Stimulated activated CD8-positive, alpha-beta memory T cell treated with anti-CD3 and anti-CD28 coated beads, Interleukin-15, amount 100 ng/mL, for 48 hours (primary cell): ENCODE data around the gene TTC7B.

Experiments
- DNase-seq, 2 donors: peaks; one replicate each; pipeline ENCODE4 v3.0.0-alpha.2; 2020; ENCODE audit warnings: low read depth in 2 of 2

Gene TTC7B

DNA sequence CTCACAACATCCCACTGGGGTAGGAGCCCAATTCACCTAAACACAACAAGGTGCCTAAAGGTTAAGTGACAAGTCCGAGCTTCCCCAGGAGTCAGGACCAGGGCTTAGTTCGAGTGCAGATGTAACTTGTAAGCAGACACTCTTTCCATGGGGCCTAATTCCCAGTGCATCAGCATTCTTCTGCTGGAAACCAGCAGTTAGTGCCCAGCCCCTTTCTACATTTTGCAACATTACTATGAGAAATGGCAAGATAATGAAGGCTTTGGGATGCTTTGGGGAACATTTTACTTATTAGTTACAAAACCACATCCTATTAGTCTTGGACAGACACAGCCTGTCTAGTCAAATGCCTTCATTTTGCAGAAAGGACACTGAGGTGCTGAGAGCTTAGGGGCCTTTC is 239.6 kb downstream of the TTC7B start:
- DNase-seq, result no peak

DNA sequence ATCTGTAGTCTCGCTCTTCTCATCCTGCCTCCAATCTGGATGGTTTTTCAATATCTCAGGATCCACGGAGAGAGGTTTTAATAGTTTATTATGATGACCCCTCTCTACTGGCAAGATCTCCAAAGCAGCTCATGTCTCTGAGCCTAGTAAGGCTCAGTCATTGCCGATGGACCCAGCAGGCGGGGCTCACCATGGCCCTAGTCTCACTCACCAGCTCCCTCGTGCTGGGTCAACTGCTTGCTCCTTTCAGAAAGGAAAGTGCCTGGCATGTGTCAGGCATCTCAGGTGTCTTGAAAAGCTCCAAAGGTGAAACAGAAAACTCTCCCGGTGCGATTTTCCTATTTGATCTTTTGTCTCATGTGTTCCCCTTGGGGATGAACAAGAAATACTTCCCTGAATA is 240.4 kb downstream of the TTC7B start:
- DNase-seq, result no peak

DNA sequence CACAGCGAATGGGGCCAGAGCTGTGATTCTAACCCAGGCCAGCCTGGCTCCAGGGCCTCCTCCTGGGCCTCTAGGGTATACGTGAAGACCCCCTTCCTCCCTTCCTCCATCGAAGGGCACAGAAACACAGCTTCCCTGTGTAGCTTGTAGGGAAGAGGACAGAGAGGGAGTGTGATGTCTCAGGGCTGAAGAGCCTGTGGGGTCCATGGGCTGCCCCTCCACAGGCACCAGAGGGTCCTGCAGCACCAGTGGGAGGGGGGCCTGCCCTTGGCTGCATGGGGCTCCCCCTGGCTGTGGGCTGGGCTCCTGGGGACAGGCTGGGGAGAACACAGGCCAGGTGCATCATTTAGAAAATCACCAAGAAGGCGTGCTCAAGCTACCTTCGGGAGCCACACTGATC is 240.9 kb downstream of the TTC7B start:
- DNase-seq, result no peak

DNA sequence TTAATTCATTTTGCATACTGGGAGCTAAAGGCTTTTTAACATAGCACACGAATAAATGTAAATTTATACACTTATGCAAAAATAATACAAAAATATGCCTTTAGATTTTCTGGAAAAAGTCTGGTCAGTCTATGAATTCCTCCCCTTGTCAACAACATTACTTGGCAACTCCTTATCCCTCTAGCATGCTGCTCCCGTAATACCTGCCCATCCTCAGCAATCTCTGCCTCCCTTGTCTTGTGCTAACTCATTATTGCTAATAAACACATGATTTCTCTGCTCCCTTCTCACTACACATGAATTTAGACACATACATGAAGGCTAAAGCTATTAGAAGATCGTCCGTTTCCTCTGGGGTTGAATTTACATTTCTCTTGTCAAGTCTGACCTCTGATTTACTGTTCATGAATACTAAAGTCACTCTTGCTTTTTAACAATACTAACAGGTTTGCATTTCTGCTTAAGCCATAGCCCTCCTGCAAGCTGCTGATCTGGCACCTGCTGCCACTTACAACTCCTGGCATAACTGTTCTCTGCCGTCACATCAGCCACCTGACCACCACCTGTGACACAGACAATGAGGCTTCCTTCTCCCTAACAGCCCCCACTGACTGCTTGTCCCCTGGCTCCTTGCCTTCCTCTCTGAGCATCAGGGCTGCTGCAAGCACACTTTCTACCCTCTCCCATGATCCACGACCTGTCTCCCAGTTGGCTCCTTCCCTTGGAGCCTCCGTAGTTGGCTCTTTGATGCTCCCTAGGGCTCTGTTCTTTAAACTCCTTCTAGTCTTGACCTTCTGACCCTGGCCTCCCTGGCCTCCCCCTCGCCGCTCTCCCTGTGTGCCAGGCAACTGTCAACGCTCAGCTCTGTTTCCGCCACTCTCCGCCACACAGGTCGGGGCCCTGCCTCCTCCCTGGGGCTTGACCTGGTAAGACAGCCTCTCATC is 241.8 kb downstream of the TTC7B start:
- no peak for DNase-seq

DNA sequence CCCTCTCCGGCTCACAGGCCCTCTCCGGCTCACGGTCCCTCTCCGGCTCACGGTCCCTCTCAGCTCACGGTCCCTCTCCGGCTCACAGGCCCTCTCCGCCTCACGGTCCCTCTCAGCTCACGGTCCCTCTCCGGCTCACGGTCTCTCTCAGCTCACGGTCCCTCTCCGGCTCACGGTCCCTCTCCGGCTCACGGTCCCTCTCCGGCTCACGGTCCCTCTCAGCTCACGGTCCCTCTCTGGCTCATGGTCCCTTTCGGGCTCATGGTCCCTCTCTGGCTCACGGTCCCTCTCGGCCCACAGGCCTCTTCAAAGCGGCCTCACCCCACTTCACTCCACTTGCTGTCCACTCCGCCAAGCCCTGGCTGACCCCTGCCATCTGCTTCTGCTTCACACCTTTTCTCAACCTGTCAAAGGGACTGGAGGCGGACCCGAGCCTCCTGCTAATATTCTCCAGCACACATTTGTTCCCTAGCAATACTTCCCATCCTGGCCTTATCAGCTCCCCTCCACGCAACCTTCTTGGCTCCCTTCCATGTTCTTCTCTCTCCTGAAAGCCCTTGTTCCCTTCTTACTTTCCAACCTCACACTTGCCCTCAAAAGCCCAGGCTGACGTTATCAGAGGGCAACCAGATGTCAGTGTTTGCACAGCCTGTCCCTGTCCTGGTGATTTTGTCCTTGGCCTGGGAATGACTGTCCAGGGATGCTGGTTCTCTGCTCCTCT is 242.7 kb downstream of the TTC7B start:
- DNase-seq, result no peak

DNA sequence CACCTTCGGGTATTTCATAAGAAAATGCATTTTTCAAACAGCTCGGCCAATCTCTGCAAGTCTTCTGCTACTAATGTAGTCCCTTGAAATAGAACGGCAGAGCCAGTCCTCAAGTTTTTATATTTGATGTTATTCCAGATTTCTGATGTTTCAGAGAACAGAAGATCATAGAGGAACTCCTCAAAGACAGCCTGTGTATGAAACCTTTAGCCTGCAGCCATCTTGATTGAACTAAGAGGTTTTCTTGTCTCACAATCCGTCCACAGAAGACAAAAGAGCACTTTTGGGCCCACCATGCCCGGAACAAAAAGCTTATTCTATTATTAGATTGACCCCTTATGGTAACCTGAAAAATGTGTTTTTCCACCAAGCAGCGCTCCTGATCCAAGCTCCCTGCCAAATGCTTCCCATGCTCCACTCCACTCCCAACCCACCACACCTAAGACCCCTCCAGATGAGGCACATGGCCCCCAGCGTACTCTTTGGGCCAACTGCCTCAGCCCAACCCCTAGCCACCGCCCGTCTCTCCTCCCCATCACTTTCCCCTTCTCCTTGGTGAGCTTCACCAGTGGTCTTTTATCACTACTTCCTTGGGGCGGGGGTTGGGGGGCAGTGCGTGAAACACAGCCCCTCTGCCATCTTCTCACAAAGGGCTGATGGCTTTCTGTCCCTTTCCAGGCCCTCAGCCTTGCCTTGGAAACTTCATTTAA is 243.6 kb downstream of the TTC7B start:
- no peak for DNase-seq

DNA sequence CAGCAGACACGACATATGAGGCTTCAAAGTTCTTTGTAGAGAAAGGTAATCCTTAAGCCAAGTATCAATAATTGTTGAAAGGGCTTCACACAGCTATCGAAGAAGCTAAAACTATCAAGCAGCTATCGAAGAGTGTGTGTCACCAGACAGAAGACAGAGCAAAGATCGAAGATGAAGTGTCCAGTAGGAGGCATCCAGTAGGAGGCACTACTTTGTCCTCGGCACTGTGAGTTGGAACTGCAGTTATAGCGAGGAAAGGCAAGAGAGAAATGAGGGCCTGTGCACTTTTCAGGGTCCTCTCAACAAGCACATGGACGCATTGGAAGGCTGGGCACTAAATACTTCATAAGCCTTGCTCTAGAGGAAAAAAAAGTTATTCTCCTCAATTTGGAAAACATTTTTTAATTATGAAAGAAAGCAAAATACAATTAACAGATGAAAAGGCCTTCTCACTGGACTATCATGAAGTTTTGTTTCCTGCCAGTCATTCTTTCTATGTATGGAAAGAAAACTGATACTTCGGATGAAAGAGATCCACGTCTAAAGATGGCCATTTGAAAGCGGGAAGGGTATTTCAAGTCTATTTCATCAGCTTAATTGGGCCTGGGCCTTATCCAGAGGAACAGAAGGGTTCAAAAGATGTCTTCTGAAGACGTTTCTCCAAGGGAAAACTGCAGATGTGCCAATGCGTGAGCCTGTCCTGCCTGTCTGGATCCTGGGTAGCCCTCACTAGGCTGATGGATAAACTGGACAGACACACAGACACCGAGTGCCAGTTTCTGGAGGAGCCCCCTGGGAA is 244.9 kb downstream of the TTC7B start:
- DNase-seq, result no peak

DNA sequence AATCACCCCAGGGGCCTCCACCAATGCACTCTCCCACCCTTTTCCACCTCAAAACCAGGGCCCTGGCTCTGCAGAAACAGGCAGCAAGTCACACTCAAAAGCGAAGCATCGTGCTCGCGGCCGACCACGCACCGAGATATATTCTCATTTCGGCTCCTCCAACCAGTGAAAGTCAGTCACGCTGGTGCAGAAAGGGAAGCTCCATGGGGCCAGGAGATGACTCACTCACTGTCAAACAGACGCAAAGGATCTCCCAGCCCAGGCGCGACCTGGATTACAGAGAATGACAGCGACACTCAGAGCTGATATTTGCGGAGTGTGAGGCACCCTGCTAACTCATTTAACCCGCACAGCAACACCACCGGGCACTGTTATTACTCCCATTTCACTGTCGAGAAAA is 245.8 kb downstream of the TTC7B start:
- DNase-seq, result no peak

DNA sequence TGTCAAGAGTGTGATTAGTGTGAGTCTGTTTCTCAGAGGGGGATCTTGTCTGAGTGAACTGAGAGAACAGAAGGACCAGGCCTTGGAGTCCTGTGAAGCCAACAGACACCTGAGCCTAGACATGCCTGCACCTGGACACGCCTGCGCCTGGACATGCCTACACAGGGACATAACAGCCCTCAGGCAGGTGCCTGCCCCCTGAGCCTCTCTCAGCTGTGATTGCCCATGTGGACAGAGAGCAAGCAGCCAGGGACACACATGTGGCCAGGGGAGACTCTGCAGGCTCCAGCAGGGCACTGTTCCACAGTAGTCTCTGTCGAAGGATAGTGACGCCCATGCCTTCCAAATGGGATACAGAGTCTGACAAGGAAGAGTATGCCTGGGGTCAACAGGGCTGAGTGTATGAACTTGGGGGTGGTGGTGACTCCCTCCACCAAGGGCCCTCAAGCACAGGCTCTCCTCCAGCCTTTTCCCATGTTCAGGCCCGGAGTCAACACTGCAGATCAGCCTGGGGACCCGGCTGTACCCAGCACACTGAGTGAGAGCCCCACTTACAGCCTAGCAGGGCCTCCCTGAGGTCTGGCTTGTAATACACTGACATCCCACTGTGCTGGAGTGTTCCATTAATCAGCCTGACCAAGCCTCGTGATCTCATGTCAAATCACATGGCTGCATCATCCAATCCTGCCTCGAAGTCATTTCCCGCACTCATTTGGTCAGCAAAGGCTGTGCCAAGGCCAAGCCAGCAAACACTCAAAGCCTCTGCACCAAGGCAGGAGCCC is 246.4 kb downstream of the TTC7B start:
- DNase-seq, result no peak

DNA sequence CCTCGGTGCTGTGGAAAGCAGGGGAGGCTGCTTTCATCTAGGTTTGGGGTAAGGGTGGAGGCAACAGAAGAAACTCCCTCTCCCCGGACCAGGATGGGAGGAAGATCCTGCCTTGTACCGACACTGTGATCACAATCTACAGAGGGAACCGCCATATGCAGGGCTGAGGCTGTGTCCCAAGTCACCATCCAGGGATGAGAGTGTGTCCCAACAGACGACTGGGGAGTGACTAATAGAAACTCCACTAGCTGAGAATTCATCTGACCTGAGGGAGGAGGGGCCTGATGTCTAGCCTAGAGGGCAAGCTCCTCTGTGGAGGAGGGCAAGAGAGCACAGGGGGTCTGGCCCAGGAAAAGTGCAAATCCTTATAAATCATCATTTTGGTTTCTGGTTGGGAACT is 247.0 kb downstream of the TTC7B start:
- no peak for DNase-seq

DNA sequence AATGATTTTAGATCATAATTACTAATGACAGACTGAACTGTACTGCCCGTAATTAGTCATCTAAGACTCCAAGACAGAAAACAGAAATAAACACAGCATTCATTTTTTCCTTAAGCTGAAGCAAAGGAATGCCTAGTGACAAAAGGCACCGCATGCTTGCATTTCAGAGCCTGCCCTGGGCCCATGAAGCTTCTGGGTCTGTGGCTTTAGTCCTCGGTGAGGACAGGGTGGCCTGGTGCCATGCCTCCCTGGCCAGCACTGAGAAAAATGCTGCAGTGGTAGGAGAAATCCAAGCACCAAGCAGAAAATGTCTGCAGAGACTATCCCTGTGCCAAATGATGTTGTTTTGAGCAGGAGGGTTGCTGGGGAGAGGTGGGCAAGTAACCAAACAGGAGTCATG is 247.8 kb downstream of the TTC7B start:
- DNase-seq, result no peak

DNA sequence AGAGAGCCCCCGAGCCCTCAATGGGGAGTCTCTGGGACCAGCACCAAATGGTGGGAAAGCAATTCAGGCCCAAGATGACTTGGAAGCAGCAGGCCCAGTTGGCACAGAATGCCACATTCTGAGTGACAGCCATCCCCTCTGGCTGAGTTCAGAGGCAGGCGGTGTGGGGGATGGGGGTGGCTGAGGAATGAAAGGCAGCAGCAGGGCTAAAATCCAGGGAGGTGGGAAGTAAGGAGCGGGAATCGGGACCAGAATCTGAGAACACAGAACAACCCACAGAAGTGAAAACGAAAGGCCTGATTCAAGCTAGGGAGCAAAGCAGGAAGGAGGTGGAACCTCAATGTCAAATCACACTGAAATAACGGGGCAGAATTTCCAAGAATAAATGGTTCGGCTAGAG is 248.2 kb downstream of the TTC7B start:
- no peak for DNase-seq

DNA sequence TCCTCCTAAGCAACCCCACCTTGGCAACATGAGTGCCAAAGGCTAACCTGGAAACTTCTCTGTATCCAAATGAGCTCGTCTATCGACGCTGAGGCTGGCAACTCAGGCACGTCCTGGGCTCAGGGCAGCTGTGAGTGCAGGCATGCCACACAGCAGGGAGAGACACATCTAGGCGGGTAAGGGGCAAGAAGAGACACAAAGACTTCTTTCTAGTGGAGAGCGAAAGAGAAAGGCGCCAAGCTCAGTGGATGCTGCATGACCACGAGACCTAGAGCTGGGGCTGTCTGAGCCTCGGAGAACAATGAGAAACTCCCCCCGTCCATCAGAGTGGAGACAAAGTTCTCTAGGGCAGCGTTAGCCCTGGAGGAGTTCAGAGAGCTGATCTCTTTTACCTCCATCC is 249.0 kb downstream of the TTC7B start:
- DNase-seq, result no peak

DNA sequence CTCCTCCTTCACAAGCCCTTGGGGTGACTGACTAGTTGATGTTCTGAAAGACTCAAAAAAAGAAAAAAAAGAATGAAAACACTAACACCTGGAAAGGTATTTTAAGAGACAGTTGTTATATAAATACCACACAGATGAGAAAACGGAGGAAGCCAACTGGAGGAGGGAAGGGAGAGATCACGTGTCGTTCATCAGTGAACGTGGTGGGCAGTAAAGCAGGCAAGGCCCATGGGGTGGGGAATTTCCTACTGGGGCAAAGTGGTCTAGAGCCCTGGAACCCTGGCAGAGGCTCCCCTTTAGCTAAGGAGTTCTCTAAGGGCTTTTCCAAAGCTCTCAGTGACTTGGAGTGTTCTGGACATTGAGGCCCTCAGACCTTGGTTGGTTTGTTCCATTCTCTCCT is 249.7 kb downstream of the TTC7B start:
- no peak for DNase-seq

DNA sequence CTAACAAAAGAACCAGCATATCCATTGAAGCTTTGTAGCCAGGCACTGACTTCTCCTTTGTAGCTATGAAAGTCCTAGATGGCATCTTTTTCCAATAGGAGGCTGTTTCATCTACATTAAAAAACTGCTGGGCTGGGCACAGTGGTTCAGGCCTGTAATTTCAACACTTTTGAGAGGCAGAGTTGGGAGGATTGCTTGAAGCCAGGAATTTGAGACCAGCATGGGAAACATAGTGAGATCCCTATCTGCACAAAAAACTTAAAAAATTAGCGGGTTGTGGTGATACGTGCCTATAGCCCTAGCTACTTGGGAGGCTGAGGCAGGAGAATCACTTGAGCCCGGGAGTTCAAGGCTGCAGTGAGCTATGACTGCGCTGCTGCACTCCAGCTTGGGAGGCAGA is 251.7 kb downstream of the TTC7B start:
- DNase-seq, result no peak

DNA sequence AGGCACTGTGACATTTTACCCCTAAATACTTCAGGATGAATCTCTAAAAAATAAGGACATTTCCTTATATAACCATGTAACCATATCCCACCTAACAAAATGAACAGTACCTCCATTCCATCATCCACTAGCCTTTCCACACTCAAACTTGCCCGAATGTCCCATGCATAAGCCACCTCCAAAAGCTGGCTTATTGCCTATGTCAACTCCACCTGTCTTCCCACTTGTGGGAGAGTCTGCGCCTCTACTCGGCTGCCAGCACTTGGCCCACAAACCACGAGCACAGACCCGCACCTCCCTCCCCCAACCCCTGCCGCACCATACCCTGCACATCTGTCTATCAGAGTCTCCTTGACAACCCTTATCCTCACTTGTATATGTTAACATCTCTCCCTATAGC is 253.6 kb downstream of the TTC7B start:
- DNase-seq, result no peak

DNA sequence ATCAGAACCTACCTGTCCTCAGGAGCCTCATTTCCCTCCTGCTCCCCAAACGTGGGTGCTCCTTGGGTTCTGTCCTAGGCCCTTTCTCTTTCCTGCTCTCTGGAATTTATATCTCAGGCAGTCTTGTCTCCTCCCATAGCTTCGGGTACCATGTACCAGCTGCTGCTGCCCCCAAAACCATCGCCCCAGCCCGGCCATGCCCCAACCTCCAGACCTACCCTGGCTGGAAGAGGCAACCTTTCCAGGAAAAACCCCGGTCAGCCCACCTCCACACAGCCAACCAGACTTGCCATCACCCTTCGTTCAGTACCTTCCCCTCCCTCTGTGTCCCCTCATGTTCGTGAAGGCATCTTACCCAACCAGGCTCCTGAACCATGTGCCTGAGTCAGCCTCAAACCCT is 254.3 kb downstream of the TTC7B start:
- no peak for DNase-seq

DNA sequence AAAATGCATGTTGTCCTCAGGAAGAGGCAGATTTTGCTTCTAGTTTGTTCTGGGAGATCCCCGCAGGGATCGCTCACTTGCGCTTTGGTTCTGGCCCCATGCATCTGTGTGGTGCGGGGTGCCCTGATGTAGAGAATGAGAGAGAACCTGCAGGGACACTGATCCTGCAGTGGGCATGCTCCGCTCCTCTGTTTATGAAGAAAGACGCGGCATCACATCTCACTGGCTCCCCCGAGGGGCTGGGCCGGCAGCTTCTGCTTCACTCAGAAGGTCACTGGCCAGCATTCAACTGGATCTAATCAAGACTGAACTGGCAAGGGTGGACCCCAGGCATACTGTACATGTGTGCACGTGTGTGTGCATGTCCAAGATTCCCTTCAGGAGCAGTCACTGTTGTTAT is 255.2 kb downstream of the TTC7B start:
- no peak for DNase-seq

DNA sequence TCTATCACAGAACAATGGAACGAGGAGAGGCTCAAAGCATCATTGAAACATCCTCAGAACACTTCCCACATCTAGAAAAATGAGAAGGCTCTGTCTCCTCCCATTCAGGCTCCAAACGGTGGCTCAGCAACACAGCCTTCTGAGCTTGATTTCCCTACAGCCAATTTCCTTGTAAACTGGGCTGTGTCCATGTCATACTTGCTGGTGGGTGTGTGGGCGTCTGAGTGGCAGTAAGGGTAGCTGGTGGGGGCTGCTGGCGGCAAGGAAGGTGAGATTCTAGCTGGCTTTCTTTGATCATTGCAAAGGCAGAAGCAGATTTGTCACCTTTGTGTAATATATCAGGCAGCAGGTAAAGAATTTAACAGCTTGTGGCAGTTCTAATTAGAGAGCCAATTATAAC is 255.7 kb downstream of the TTC7B start:
- no peak for DNase-seq

DNA sequence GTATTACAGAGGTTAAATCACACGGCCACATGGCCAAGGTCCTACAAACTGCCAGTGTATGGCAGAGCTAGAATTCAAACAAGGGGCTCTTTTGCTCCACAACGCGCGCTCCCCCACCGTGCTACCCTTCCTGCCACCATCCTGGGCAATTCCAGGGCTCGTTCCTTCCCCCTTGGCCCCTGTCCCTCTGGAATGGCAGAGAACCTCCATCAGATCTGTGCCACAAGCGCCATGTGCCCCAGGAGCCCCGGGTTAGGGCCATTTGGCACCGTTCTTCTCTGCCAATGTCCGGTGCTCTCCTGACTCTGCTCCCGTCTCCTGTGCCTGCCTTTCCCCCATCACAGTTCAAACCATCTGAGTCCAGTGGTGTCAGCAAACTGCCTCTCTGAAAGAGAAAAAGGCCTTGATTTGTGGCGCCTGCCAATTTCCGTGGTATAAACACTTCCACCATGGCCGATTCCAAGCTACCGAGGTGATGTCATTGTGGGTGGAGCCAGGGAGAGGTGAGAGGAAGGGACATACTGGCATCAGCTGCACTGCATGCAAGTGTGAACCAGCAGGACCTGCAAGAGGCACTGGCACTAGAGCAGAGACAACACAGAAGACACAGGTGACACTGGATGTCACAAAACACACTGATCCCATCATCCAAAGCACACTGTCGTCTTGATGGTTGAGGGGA is 256.3 kb downstream of the TTC7B start:
- no peak for DNase-seq
